B cell (primary cell): Measurements from ENCODE around the gene SLC4A4. TPM values are rescaled to one million over a fixed set of nuclear protein-coding genes. Genes with fewer than 3 reads are reported as not detected.

Experiments used
- ATAC-seq: fragments of 200-7000 bp; cut with Tn5 transposase; one replicate; pipeline ENCODE4 v1.10.0; 2021; ENCODE audit warnings: low read depth, mild to moderate bottlenecking, moderate number of reproducible peaks, moderate library complexity
- CTCF ChIA-PET: fragments of 350-600 bp; sonication (Branson Sonifier 250); formaldehyde crosslinking; loops from one replicate; lab custom pipeline; 2021; ENCODE audit warnings: antibody characterized with exemption, inconsistent platforms; lab: Charles Lee
- POLR2A ChIA-PET: fragments of 350-600 bp; sonication (Branson Sonifier 250); formaldehyde crosslinking; loops from one replicate; lab custom pipeline; 2021; ENCODE audit warnings: antibody characterized with exemption; lab: Charles Lee
- DNase-seq: peaks from one replicate; pipeline ENCODE4 v3.0.0; 2013
- H2AFZ ChIP-seq: 2 replicates; pipeline ENCODE4 v1.6.1; 2012; ENCODE audit warnings: mild to moderate bottlenecking, low read depth, low read length; ENCODE audit not compliant: insufficient read depth, poor library complexity, severe bottlenecking
- H3K27ac ChIP-seq, 2 donors: 1 replicate in 1 of 2; 2 replicates in 1 of 2; pipeline ENCODE4 v1.5.1; 2012 to 2013; ENCODE audit warnings: low read length in 2 of 2, mild to moderate bottlenecking in 2 of 2, moderate library complexity in 1 of 2
- H3K27me3 ChIP-seq, 4 experiments: fragments of 200-600 bp in 1 of 4; sonication (generic) in 1 of 4; replicated peaks in 1 of 4; 1 replicate in 2 of 4; 2 replicates in 2 of 4; pipeline versions ENCODE4 v1.6.1 to v1.7.0; 2013 to 2016; ENCODE audit warnings: low read length in 3 of 4, mild to moderate bottlenecking in 2 of 4, mixed read lengths in 1 of 4, moderate library complexity in 1 of 4; ENCODE audit not compliant: insufficient read depth in 4 of 4, control insufficient read depth in 3 of 4; ENCODE audit errors: control extremely low read depth in 1 of 4
- H3K36me3 ChIP-seq, 2 experiments: replicated peaks in 1 of 2; 1 replicate in 1 of 2; 2 replicates in 1 of 2; pipeline versions ENCODE4 v1.6.1 to v1.7.1; 2013; ENCODE audit warnings: low read length in 1 of 2; ENCODE audit not compliant: insufficient read depth in 2 of 2, control insufficient read depth in 1 of 2; ENCODE audit errors: control extremely low read depth in 1 of 2, extremely low read depth in 1 of 2
- H3K4me1 ChIP-seq, 2 donors: fragments of 200-600 bp in 1 of 2; sonication (generic) in 1 of 2; 1 replicate in 1 of 2; 2 replicates in 1 of 2; pipeline versions ENCODE4 v1.5.1 to v1.6.1; 2013 to 2017; ENCODE audit warnings: low read length in 2 of 2; ENCODE audit not compliant: control insufficient read depth in 2 of 2, insufficient read depth in 2 of 2
- H3K4me2 ChIP-seq: replicated peaks from 2 replicates; pipeline ENCODE3; 2012; ENCODE audit warnings: mild to moderate bottlenecking, low read depth, low read length; ENCODE audit not compliant: poor library complexity, severe bottlenecking
- H3K4me3 ChIP-seq, 5 experiments: fragments of 200-600 bp in 1 of 5; sonication (generic) in 1 of 5; 1 replicate in 3 of 5; 2 replicates in 2 of 5; pipeline versions ENCODE4 v1.5.1 to v1.7.0; 2011 to 2016; ENCODE audit warnings: low read length in 4 of 5, mild to moderate bottlenecking in 4 of 5, low read depth in 2 of 5, control low read depth in 1 of 5, moderate library complexity in 1 of 5; ENCODE audit not compliant: insufficient read depth in 1 of 5; ENCODE audit errors: control extremely low read depth in 1 of 5, extremely low read depth in 1 of 5
- H3K79me2 ChIP-seq: fragments of 200-600 bp; sonication (generic); one replicate; pipeline ENCODE4 v1.6.0; 2016; ENCODE audit warnings: low read length; ENCODE audit not compliant: control insufficient read depth, insufficient read depth
- H3K9ac ChIP-seq: fragments of 200-600 bp; sonication (generic); 2 replicates; pipeline ENCODE4 v1.6.1; 2017; ENCODE audit warnings: mild to moderate bottlenecking, low read length, moderate library complexity
- H3K9me3 ChIP-seq, 3 donors: one replicate each; pipeline versions ENCODE4 v1.6.1 to v1.7.1; 2013; ENCODE audit warnings: low read length in 2 of 3; ENCODE audit not compliant: control insufficient read depth in 2 of 3, insufficient read depth in 1 of 3; ENCODE audit errors: control extremely low read depth in 1 of 3
- H4K20me1 ChIP-seq: 2 replicates; pipeline ENCODE4 v1.6.0; 2012; ENCODE audit warnings: mild to moderate bottlenecking, low read length; ENCODE audit not compliant: insufficient read depth, control insufficient read depth, poor library complexity, severe bottlenecking
- H3K27ac Mint-ChIP-seq: one replicate; pipeline ENCODE4 v1.8.0; 2021; ENCODE audit warnings: mixed read lengths
- H3K27me3 Mint-ChIP-seq: one replicate; pipeline ENCODE4 v1.8.0; 2021; ENCODE audit warnings: mixed read lengths
- H3K4me1 Mint-ChIP-seq: one replicate; pipeline ENCODE4 v1.8.0; 2021; ENCODE audit warnings: mixed read lengths
- H3K4me3 Mint-ChIP-seq: one replicate; pipeline ENCODE4 v1.8.0; 2021; ENCODE audit warnings: mixed read lengths
- H3K9me3 Mint-ChIP-seq: one replicate; pipeline ENCODE4 v1.8.0; 2022; ENCODE audit warnings: mixed read lengths; ENCODE audit not compliant: insufficient read depth
- EZH2 ChIP-seq: IDR thresholded peaks from 2 replicates; pipeline ENCODE4 v1.6.1; 2012; ENCODE audit warnings: borderline replicate concordance, low read depth, mild to moderate bottlenecking, moderate library complexity, low read length; ENCODE audit not compliant: insufficient read depth, poor library complexity, severe bottlenecking
- WGBS: methylation state at CpG from one replicate; pipeline ENCODE4 v1.1.5; 2013; ENCODE audit warnings: missing lambda C conversion rate; ENCODE audit not compliant: insufficient coverage; 5-methylcytosine and 5-hydroxymethylcytosine counted together
- intact Hi-C: fragments of 100-400 bp; cut with micrococcal nuclease; formaldehyde crosslinking; loops from one replicate; pipeline ENCODE4 v1.10.0; 2022
- polyA plus RNA-seq: library from polyadenylated mRNA; depleted of rRNA; stranded (reverse); fragments of >200 nt; gene quantifications from 2 replicates; pipeline ENCODE4 v1.2.3, GENCODE V29; 2012
- total RNA-seq, 2 donors: library from RNA; stranded (reverse); fragments of 120-200 nt in 1 of 2; gene quantifications; 1 replicate in 1 of 2; 2 replicates in 1 of 2; pipeline versions ENCODE4 v1.2.3 to v1.2.4, GENCODE V29; 2013 to 2022
- TF ChIP-seq, protein P1 (sequence below): fragments of 200-600 bp; IDR thresholded peaks from one replicate; pipeline ENCODE4 v1.8.0; 2022; ENCODE audit warnings: antibody characterized with exemption, mild to moderate bottlenecking

The SLC4A4 gene
- total and polyA plus RNA-seq, 2 donors (not counting 1 experiment from before 2014, with no cell fraction given), result not detected

GRCh38 chr4:71369536-71369935, 30.7 kb downstream of the SLC4A4 start:
- H3K9me3 Mint-ChIP-seq, result no peaks in the 10 kb centered on the region

GRCh38 chr4:71375494-71375893, 36.7 kb downstream of the SLC4A4 start:
- H3K27me3 ChIP-seq, result no peaks in the 10 kb centered on the region
- H4K20me1 ChIP-seq, result no peaks in the 10 kb centered on the region
- intact Hi-C loops, result no loop called here
- no peak overlapping the region for H3K4me2 ChIP-seq
- Mint-ChIP-seq H3K27me3 (no peaks in the 10 kb centered on the region), H3K27ac (no peak overlapping the region), H3K4me1 (no peaks in the 10 kb centered on the region), H3K4me3 (no peak overlapping the region), H3K9me3 (no peaks in the 10 kb centered on the region)
- ChIA-PET POLR2A (no interaction called here), CTCF (no interaction called here)
- TF ChIP-seq EZH2, result no peak
- TF ChIP-seq, protein P1, sequence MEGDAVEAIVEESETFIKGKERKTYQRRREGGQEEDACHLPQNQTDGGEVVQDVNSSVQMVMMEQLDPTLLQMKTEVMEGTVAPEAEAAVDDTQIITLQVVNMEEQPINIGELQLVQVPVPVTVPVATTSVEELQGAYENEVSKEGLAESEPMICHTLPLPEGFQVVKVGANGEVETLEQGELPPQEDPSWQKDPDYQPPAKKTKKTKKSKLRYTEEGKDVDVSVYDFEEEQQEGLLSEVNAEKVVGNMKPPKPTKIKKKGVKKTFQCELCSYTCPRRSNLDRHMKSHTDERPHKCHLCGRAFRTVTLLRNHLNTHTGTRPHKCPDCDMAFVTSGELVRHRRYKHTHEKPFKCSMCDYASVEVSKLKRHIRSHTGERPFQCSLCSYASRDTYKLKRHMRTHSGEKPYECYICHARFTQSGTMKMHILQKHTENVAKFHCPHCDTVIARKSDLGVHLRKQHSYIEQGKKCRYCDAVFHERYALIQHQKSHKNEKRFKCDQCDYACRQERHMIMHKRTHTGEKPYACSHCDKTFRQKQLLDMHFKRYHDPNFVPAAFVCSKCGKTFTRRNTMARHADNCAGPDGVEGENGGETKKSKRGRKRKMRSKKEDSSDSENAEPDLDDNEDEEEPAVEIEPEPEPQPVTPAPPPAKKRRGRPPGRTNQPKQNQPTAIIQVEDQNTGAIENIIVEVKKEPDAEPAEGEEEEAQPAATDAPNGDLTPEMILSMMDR, result no peak
- H3K79me2 ChIP-seq, result no peaks in the 10 kb centered on the region
- H3K36me3 ChIP-seq, result no peaks in the 10 kb centered on the region
- H3K9ac ChIP-seq, result no peak overlapping the region
- no peak overlapping the region for H2AFZ ChIP-seq
- H3K27ac ChIP-seq, result no peak overlapping the region
- no peaks in the 10 kb centered on the region for H3K9me3 ChIP-seq
- DNase-seq, result no peak
- ATAC-seq, result no peak
- H3K4me3 ChIP-seq, result no peak overlapping the region
- no peaks in the 10 kb centered on the region for H3K4me1 ChIP-seq
- no CpG with 5 or more reads among the region's 2 CpGs for WGBS

More at GRCh38 chr4:71369536-71369935, 30.7 kb downstream of the SLC4A4 start:
- no peak overlapping the region for H3K27ac Mint-ChIP-seq
- H3K4me3 Mint-ChIP-seq, result no peak overlapping the region
- H3K27ac ChIP-seq, result no peak overlapping the region
- no peaks in the 10 kb centered on the region for H3K27me3 ChIP-seq
- H3K4me2 ChIP-seq, result no peak overlapping the region
- H3K9ac ChIP-seq, result no peak overlapping the region
- no peak for DNase-seq
- H3K4me1 Mint-ChIP-seq, result no peaks in the 10 kb centered on the region
- no peak overlapping the region for H2AFZ ChIP-seq
- H3K9me3 ChIP-seq, result no peaks in the 10 kb centered on the region
- no peaks in the 10 kb centered on the region for H3K79me2 ChIP-seq
- ATAC-seq, result no peak
- no peaks in the 10 kb centered on the region for H3K27me3 Mint-ChIP-seq
- intact Hi-C loops, result no loop called here
- no peak overlapping the region for H3K4me3 ChIP-seq
- H3K36me3 ChIP-seq, result no peaks in the 10 kb centered on the region
- POLR2A ChIA-PET, result no interaction called here
- TF ChIP-seq, protein P1, result no peak
- no peak for TF ChIP-seq EZH2
- CTCF ChIA-PET, result no interaction called here
- no peaks in the 10 kb centered on the region for H4K20me1 ChIP-seq
- no peaks in the 10 kb centered on the region for H3K4me1 ChIP-seq
